HG03442 (cell line): ENCODE results near the gene SMARCD3.

Experiments
- ATAC-seq: cut with Tn5 transposase; IDR thresholded peaks from one replicate; pipeline ENCODE4 v1.9.1; 2021; ENCODE audit warnings: mild to moderate bottlenecking, moderate library complexity; ENCODE audit not compliant: unreplicated experiment

Gene SMARCD3

DNA sequence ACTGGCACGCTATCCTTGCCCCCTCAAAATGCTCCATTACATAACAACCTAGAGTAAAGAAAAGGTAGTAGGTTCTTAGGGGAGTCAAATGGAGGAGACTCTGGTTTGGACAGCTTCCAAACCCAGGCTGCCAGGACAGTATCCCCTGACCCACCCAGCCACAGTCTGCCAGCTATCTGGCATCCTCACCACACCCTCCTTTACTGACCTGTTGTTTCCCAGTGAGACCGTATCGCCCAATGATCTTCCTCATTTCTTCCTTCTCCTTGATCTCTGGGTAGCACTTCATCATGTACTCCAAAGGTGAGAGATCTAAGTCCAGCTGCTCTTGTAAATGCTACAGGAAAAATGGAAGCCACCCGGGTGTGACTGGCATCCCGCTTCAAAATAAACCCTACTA lies 33.1 kb downstream of the SMARCD3 start:
- no peak for ATAC-seq

DNA sequence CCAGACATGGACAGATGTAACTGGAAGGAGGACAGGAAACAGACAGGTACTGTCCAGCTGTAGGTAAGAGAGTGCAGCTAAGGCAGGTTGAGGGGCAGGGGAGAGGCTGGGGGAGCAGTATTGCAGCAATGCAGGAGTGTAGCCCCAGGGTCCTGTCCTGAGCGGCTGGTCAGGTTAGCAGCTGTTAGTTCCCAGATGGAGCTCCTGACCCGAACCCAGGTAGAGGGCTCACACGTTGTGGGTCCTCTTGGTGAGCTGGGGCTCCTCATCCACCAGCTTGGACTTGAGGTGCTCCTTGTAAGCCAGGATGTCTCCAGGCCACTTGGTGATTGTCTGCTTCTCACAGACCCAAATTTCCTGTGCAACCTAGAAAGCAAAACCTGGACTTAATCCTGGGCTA lies 34.7 kb downstream of the SMARCD3 start:
- no peak for ATAC-seq

DNA sequence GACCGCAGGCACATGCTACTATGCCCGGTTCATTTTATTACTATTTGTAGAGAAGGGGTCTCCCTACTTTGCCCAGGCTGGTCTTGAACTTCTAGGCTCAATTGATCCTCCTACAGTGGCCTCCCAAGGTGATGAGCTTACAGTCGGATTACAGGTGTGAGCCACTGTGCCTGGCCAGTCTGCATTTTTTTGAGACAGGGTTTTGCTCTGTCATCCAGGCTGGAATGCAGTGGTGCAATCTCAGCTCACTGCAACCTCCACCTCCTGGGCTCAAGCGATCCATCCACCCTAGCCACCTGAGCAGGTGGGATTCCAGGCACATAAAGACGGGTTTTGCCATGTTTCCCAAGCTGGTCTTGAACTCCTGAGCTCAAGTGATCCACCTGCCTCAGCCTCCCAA lies 35.9 kb downstream of the SMARCD3 start:
- ATAC-seq, result no peak

DNA sequence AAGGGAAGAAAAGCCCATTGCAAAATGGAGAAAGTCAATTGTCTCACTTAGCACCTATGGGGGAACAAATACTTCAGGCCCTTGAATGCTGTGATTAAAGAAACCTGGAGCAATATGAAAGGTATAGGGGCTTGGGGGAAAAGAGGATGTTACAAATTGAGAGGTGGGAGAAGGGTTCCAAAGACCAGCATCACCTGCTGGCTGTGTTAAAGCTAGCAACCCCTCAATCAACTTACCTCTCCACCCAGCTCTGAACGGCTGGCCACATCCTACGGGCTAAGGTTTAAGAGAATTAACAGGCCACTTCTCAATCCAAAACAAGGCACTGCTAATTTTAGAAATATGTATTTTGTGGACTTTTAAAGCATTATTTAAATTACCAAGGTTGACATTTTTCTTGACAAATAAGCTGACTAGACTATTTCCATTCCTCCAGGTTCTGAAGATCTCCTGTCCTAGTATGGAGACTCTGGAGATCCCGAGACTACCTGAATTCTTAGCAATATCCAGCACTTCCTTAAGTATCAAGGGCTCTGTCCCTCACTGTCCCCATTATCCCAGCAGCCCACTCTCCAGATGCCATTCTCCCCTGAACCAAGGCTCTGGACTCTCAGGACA lies 37.2 kb downstream of the SMARCD3 start:
- ATAC-seq, result no peak

DNA sequence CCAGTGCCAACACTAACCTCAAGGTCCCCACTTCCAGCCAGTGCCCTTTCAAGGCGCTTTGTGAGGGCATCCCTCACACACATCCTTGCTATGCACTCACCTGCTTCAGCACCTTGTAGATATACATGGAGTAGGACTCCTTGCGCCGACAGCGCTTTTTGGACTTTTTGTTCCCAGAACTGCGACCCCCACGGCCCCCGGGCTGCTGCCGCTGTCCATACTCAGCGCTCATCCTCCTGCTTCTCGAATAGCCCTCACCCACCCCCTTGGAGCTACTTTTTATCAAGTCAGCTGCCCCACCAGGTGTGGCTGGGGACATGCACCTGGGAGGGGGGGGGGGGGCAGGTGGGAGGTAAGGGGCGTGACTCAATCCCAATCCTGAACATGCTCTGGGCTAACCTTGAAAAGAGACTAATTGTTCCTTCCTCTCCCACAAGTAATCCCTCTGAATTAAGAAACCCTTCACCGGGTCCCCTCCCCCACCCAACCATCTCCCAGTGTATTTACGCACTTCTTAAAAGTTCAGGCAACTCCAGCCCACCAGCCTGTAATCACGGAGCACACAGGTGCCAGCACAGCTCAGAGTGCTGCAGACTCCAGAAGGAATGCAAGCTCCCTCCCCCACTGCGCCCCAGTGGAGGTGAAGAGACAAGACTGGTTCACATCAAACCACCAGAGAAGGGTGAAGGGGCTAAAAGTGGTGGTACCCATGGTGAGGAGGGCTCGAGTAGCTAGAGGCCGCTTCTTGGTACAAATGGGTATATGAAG lies 38.2 kb downstream of the SMARCD3 start, which contains the start of gene H2BK1:
TSS of gene H2BK1 (minus strand) at position 402 of the 768 bp plus-strand sequence. CDS start at position 232, 170 bp downstream.
- ATAC-seq, result no peak

DNA sequence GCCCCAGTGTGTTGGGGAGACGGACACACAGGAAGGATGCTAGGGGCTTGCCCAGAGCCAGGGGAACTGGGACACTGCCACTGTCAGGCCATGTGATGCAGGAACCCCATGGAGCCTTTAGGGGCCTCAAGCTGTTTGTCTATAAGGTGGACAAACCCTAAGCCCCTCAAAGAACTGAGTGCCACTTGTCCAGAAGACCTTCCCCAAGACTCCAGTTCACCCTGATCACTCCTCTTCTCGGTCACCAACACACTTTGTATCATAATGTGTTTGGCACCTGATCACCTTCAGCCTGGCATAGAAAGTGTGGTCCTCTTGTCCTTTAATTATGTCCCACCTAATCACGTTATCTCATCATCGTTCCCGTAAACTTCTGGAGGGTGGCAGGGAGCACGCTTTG lies 38.9 kb downstream of the SMARCD3 start:
- no peak for ATAC-seq

DNA sequence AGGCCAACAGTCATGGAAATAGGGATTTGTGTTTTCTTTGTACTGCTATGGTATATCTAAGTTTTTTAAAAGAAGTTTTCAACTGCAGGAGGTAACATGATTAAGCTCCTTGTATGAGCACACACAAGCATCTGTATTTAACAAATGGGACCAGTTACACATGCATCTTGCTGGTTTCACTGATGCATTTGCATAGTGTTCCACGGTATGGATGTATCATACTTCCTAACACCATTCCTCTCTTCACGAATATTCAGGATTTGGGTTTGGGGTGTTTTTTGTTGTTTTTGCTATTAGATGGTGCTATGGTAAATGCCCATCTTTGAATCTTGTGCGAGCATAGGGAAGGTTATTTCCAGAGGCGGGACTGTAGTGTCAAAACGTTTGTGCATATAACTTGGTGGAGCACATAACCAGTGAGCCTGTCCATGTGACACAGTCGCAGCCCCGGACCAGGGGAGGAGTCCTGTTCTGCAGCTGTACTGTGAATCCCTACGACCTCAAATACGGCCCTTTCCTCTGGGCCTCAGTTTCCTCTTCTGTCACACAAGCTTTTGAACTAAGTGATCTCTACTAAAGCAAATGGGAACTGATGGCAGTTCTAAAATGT lies 40.1 kb downstream of the SMARCD3 start:
- no peak for ATAC-seq

DNA sequence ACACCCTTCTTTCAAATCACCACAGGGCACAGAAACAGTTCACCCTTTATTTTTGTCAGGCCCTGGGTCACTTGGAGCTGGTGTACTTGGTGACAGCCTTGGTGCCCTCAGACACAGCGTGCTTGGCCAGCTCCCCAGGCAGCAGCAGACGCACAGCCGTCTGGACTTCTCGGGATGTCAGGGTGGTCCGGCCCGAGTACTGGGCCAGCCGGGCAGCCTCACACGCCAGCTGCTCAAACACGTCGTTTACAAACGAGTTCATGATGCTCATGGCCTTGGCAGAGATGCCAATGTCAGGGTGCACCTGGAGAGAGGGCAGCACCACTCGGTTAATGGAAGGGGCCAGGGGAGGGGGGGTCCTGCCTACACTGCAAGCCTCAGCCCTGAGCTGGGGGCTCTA lies 40.7 kb downstream of the SMARCD3 start:
- ATAC-seq, result no peak

DNA sequence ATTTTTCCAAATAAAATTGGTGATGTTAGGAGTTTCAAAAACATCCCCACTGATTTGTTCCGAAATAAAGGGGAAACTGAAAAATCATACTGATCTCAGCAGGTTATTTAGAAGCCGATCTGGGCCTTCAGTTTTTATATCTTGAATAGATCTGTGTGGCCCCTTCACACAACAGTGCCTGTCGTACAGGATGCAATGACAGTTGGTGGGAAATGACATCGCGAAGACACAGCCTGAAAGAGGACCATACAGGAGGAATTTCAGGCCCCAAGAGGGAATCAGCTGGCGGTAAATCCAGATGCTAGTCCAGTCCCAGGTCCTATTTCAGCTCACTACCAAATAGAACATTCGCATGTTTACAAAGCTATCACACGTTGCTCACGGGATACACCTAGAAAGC lies 41.2 kb downstream of the SMARCD3 start:
- no peak for ATAC-seq

DNA sequence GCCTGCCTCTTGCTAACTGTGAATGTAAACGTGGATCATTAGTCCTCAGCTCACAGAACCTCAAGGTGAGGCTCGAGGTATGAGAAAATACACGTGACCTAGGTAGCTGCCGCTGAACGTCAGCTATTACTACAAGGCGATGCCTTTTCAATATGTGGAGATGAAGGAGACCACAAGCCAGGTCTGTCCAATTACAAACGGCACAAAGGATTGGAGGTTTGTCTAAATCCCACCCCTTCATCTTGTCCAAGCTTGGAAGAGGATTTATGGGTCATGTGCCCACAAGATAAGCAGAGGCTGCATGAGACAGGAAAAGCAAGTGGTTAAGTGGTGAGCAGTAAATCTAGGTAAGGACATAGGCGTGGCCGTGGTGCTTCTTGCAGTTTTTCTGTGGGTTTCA lies 41.6 kb downstream of the SMARCD3 start:
- ATAC-seq, result no peak

DNA sequence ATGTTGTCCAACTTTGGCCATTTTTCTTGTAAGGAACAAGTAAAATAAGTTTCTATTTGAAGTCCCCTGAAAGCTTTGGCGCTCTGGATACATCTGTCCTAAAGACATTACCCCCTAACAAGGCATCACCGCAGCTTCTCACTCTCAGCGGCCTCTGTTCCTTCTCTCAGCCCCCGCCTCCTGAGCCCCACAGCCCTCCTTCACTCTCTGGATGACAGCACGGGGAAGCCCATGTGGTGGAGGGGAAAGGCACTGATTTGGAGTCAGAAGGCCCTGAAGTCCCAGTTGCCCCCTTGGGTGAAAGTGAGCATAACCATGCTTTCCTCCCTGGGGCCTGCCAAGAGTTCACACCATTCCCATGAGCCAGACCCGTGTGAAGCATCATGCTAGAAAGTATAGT lies 42.8 kb downstream of the SMARCD3 start:
- no peak for ATAC-seq

DNA sequence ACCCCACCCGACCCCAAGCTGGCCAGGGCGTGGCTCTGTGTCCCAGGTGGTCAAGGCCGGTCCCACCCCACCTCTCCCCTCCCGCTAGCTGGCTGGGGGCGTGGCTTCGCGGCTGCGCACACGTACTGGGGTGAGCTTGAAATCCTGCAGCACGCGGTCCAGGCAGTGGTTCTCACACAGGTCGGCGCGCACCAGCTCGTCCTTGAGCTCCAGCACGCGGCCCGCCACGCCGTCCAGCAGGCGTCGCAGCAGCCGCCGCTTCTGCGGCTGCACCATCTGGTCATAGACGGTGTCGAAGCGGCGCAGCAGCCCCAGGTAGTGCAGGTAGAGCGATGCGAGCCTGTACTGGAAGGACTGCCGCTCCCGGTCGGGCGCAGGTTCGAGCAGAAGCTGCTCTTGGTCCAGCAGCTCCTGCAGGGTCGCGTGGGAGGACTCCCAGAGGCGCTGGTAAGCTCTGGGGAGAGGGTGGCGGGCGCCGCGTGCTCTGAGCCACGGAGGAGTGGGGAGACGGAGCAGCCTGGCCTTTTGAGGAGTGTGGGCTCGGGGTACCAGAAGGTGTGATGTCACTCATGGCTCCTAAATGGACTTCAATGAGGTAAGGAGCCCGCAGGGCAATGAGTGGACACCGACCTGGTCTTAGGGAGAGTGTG lies 44.0 kb downstream of the SMARCD3 start:
- ATAC-seq, result no peak

DNA sequence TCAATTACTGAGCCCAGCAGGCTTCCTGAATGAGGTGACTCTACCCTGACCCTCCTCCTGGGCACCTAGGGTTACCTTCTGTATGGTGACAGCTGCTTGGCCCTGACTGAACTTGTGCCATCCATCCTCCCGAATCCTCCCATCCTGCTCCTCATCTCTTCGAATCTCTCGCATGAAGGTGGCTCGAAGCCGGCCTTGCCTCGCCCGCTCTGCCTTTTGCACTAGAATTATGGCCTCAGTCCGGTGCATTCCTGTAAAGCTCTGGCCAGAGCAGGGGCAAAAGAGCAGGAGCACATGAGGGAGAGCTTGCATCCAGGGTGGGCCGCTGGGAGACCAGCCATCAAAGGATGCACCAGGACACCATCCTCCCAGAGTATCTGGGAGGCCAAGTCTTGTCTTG lies 45.7 kb downstream of the SMARCD3 start:
- ATAC-seq, result no peak

DNA sequence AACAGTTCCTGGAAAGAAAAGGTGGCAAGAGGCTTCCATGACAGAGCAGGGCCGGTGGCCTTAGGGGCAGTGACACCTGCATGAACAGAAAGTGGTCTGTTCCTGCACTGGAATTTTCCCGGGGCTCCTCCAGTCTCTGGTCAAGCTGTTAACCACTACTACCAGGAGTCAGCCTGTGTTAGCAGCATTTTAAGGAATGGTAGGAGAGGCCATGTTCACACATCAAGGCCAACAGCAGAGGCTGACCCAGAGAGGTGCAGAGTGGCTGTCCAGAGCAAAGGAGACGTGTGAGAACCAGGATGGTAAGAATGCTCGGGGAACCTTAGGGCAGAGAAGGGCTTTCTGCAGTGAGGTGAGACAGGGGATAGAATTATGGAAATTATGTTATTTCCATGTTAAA lies 46.7 kb downstream of the SMARCD3 start:
- no peak for ATAC-seq

DNA sequence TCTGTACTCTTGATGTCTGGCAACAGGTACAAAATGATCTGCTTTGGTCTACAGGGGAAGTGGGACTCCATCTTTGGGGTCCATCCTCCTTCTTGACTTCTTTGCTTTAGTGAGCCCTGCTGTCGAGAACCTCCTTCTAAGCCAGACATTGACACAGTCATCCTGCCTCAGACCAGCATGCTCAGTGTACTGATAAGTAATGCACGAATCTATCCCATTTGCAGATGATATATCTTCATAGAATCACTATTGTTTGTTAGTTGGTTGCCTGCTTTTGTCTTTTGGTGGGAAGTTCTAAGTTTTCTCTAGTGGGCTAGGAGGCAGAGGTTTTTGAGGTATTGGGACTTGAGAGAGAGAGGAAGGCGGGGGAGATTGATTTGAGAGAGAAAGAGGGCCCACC lies 47.1 kb downstream of the SMARCD3 start:
- ATAC-seq, result no peak

DNA sequence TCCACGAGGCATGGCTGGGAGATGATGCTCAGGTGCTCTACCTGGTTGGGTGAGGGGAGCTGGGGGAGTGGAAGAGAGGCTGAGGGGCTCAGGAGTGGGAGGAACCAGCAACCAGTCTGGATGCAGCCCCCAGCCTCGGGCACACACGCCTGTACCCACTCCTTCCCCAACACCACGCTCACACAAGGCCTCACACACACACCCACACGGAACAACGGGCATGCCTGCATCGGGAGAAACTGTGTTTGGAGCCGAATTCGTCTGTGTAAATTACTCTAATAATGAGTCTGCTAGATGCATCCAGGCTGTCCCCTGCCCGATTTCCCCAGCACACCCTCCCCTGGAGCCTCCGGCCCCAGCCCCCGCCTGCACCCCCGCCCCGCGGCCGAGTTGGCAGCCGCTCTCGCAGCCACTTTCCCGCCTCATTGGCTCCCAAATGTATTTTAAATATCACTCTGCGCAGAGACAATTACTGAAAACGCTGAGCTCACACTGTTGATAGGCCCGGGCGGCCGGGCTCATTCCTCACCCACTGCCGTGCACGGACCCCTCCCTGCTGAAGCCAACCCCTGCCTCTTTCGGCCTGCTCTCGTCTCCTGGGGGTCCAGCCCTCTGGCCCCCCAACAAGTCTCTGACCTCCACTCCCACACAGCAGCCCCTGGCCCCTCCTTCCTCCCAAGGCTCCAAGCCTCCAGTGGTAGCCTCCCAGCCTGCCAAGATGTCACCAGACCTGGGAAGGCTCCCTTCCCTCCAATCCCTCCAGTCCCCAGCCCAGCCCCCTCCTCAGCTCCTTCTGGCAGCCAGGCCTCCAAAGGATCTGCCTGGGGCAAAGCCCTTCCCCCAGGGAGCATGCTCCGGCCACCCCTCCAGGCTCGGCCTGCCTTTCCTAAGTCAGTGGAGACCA lies 49.3 kb downstream of the SMARCD3 start:
- no peak for ATAC-seq

DNA sequence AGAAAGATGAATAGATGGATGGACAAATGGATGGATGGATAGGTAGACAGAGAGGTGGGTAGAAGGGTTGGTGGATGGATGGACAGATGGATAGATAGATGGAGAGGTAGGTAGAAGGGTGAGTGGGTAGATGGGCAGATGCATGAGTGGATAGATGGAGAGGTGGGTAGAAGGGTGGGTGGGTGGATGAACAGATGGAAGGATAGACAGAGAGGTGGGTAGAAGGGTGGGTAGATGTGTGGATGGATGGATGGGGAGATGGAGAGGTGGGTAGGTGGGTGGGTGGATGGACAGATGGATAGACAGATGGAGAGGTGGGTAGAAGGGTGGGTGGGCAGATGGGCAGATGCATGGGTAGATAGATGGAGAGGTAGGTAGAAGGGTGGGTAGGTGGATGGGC lies 50.6 kb downstream of the SMARCD3 start:
- ATAC-seq, result no peak

DNA sequence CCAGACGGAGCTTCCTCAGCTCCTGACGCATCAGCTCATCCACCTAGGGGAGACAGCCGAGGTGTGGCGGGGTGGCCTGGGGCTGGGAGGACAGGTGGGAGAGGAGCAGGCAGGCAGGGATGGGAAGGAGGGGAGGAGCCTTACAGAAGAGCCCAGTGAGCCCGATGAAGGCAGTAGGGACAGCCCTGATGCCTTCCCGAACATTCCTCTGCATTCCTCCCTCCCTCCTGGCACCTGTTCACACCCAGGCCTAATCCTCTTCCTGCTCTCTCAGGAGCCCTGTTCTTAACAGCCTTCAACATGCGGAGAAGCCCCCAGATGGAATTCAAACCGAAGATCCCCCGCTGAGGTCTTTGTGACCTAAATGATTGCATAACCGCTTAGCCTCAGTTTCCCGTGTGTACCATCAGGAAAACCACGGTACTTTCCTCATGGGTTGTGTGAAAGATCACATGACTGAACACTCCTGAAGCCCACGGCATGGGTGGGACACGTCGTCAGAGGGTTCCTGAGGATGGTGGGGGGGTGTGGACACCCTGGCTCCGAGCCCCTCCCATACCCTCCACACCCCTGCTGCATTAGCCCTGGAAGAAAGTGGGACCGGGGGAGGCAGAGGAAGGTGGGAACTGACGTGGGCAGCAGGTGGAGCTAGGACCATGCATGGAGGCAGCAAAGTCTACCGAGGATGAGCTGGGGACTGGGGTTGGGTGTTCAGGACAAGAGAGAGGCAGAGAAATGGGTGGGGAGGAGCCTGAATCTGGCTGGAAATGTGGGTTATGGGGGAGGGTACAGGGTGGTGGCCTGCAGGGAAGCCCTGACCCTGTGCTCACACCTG lies 52.7 kb downstream of the SMARCD3 start:
- ATAC-seq, result no peak

DNA sequence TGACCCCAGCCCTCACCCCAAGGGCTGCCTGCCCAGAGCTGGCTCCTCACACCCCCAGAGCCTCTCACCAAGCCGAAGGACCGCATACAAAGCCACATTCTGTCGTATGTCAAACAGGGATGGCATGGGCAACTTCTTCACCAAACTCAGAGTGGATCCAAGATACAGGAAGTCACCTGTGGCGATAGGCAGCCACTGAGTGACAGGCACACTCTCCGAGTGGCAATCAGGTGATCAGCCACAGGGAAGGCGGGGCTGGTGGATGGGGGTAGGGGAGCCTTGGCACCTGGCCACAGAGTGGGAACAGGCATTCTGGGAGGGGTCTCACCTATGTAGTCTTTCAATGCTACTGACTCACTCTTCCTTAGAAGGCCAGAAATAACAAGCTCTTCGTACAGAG lies 54.3 kb downstream of the SMARCD3 start:
- no peak for ATAC-seq
